A673 (cell line): ENCODE measurements around the gene UST. TPM values are rescaled to one million over a fixed set of nuclear protein-coding genes. Genes with fewer than 3 reads are reported as not detected.
"Not testable (repeated sequence)": the region's sequence is repeated elsewhere in the genome, so short reads cannot be mapped to it uniquely, and the experiment has no call there.

Experiments used
- BruUV-seq: library from RNA; stranded (reverse); fragments of 400-500 nt; replicated peaks from 2 replicates; lab custom pipeline; 2021; lab: Mats Ljungman, UMichigan
- CTCF ChIA-PET: fragments of 300-600 bp; sonication (Branson Sonifier 250); formaldehyde crosslinking; loops from one replicate; lab custom pipeline; 2022; ENCODE audit warnings: antibody characterized with exemption; lab: Charles Lee
- POLR2A ChIA-PET: fragments of 300-600 bp; sonication (Branson Sonifier 250); formaldehyde crosslinking; loops from one replicate; lab custom pipeline; 2022; ENCODE audit warnings: antibody characterized with exemption; ENCODE audit not compliant: low non-redundant PET; lab: Charles Lee
- DNase-seq: peaks from one replicate; pipeline ENCODE4 v3.0.0-alpha.2; 2015; ENCODE audit warnings: low spot score
- H3K27ac ChIP-seq: fragments of 200-600 bp; sonication (generic); 2 replicates; pipeline ENCODE4 v1.5.1; 2016; ENCODE audit warnings: mixed run types, low read depth, mild to moderate bottlenecking, mixed read lengths, antibody characterized with exemption, low read length; ENCODE audit not compliant: poor library complexity, severe bottlenecking
- H3K27me3 ChIP-seq: fragments of 200-600 bp; sonication (generic); replicated peaks from 2 replicates; pipeline ENCODE4 v1.6.1; 2017; ENCODE audit warnings: mixed run types, low read depth, mild to moderate bottlenecking, mixed read lengths, antibody characterized with exemption, low read length; ENCODE audit not compliant: insufficient read depth, poor library complexity
- H3K36me3 ChIP-seq: fragments of 200-600 bp; sonication (generic); 2 replicates; pipeline ENCODE4 v1.6.1; 2016; ENCODE audit warnings: mixed run types, mild to moderate bottlenecking, mixed read lengths, antibody characterized with exemption, low read length; ENCODE audit not compliant: insufficient read depth, poor library complexity, severe bottlenecking
- H3K4me1 ChIP-seq: fragments of 200-600 bp; sonication (generic); 2 replicates; pipeline ENCODE4 v1.6.1; 2017; ENCODE audit warnings: mixed run types, mild to moderate bottlenecking, mixed read lengths, antibody characterized with exemption, low read length; ENCODE audit not compliant: insufficient read depth, poor library complexity, severe bottlenecking
- H3K4me3 ChIP-seq: fragments of 200-600 bp; sonication (generic); 2 replicates; pipeline ENCODE4 v1.5.1; 2016; ENCODE audit warnings: low read depth, mixed run types, mild to moderate bottlenecking, mixed read lengths, low read length; ENCODE audit not compliant: poor library complexity, severe bottlenecking
- H3K9me3 ChIP-seq: fragments of 200-600 bp; sonication (generic); 2 replicates; pipeline ENCODE4 v1.6.1; 2016; ENCODE audit warnings: mixed run types, low read depth, mild to moderate bottlenecking, mixed read lengths, antibody characterized with exemption, low read length; ENCODE audit not compliant: poor library complexity, severe bottlenecking
- EZH2 ChIP-seq: fragments of 200-600 bp; sonication (generic); IDR thresholded peaks from 2 replicates; pipeline ENCODE4 v1.6.1; 2017; ENCODE audit warnings: borderline replicate concordance, low read depth, mild to moderate bottlenecking, mixed read lengths, antibody characterized with exemption, low read length; ENCODE audit not compliant: poor library complexity, severe bottlenecking
- intact Hi-C: fragments of 100-400 bp; cut with micrococcal nuclease; formaldehyde crosslinking; loops from one replicate; pipeline ENCODE4 v1.10.0; 2022; ENCODE audit not compliant: unreplicated experiment
- total RNA-seq: library from RNA; stranded (reverse); gene quantifications from 2 replicates; pipeline ENCODE4 v1.2.3, GENCODE V29; 2021
- TF ChIP-seq, protein P1 (sequence below): fragments of 300-800, 200-600 bp; sonication (generic); conservative IDR thresholded peaks from 2 replicates; pipeline ENCODE4 v1.5.1; 2017; ENCODE audit warnings: low read depth, mild to moderate bottlenecking, antibody characterized with exemption, low read length, moderate library complexity, mixed read lengths

UST gene
- total RNA-seq, 1 experiment from 2014 or later: 1.5 TPM

DNA sequence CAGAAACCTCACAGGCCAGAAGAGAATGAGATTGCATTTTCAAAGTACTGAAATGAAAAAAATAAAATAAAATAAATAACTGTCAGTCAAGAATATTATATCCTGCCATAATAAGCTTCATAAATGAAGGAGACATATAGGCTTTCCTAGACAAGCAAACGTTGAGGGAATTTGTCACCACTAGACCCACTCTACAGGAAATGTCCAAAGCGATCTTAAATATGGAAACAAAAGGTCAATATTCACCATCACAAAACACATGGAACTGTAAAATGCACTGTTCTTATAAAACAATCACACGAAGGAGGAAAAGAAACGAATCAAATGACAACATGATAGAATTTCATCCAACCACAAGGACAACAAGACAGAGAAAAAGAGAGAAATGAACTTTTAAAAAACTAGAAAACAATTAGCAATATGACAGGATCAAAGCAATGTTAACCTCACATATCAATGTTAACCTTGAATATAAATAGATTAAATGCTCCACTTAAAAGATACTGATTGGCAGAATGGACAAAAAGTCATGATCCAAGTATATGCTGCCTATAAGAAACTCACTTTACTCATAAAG lies 352.0 kb downstream of the UST start:
- H3K27me3 ChIP-seq: no peaks in the 10 kb centered on the region
- intact Hi-C loops: no loop called here
- ChIA-PET POLR2A (no interaction called here), CTCF (no interaction called here)
- no peaks in the 10 kb centered on the region for H3K4me1 ChIP-seq
- no peaks in the 10 kb centered on the region for H3K36me3 ChIP-seq
- H3K27ac ChIP-seq: no peak overlapping the region
- H3K4me3 ChIP-seq: no peak overlapping the region
- peaks cover 11% of the 10 kb centered on the region for H3K9me3 ChIP-seq
- TF ChIP-seq, protein P1, sequence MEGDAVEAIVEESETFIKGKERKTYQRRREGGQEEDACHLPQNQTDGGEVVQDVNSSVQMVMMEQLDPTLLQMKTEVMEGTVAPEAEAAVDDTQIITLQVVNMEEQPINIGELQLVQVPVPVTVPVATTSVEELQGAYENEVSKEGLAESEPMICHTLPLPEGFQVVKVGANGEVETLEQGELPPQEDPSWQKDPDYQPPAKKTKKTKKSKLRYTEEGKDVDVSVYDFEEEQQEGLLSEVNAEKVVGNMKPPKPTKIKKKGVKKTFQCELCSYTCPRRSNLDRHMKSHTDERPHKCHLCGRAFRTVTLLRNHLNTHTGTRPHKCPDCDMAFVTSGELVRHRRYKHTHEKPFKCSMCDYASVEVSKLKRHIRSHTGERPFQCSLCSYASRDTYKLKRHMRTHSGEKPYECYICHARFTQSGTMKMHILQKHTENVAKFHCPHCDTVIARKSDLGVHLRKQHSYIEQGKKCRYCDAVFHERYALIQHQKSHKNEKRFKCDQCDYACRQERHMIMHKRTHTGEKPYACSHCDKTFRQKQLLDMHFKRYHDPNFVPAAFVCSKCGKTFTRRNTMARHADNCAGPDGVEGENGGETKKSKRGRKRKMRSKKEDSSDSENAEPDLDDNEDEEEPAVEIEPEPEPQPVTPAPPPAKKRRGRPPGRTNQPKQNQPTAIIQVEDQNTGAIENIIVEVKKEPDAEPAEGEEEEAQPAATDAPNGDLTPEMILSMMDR: no peak
- TF ChIP-seq EZH2: no peak
- no peak for DNase-seq
- BruUV-seq: no TSS peak

DNA sequence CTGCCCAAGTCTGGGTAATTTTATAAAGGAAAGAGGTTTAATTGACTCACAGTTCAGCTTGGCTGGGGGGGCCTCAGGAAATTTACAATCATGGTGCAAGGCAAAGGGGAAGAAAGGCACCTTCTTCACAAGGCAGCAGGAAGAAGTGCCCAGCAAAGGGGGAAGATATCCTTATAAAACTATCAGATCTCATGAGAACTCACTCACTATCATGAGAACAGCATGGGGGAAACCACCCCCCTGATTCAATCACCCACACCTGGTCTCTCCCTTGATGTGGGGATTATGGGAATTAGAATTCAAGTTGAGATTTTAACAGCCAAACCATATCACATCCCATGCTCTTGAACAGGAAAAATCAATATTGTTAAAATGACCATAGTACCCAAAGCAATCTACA lies 355.5 kb downstream of the UST start:
- H3K36me3 ChIP-seq: no peaks in the 10 kb centered on the region
- no peak overlapping the region for H3K4me3 ChIP-seq
- BruUV-seq: no TSS peak
- intact Hi-C loops: no loop called here
- ChIA-PET POLR2A (no interaction called here), CTCF (no interaction called here)
- H3K27ac ChIP-seq: no peak overlapping the region
- TF ChIP-seq, protein P1: no peak
- TF ChIP-seq EZH2: no peak
- no peaks in the 10 kb centered on the region for H3K27me3 ChIP-seq
- no peaks in the 10 kb centered on the region for H3K4me1 ChIP-seq
- peaks cover 11% of the 10 kb centered on the region for H3K9me3 ChIP-seq
- no peak for DNase-seq

DNA sequence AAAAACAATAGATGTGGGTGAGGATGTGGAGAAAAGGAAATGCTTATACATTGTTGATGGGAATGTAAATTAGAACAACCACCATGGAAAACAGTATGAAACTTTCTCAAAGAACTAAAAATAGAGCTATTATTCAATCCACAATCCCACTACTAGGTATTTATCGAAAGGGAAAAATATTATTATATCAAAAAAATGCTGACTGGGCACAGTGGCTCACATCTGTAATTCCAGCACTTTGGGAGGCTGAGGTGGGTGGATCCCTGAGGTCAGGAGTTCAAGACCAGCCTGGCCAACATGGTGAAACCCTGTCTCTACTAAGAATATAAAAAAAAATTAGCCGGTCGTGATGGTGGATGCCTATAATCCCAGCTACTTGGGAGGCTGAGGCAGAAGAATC lies 357.1 kb downstream of the UST start:
- DNase-seq, H3K27me3 ChIP-seq, intact Hi-C loops, H3K36me3 ChIP-seq, H3K27ac ChIP-seq, CTCF ChIA-PET, BruUV-seq, H3K9me3 ChIP-seq, H3K4me3 ChIP-seq, POLR2A ChIA-PET, H3K4me1 ChIP-seq: not testable (repeated sequence)

DNA sequence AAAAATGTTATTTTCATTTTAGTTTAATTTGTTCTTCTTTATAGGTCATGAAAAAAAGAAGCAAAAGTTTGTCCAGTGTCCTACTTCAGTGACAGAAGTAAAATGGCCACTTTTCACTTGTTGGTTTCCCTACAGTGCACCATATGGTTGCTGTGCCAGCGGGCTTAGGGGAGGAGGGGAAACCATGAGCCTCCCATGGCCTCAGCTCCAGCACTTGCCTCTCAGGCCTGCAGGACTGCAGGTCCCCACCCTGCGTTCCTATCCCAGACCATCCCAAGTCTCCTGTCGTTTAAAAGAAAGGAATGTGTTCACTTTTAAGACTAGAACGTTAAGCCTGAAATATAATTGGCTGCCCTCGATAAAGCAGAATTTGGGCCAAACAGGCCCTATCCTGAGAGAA lies 360.7 kb downstream of the UST start:
- intact Hi-C loops: no loop called here
- Histone ChIP-seq H3K27me3 (no peaks in the 10 kb centered on the region), H3K27ac (no peak overlapping the region), H3K4me3 (no peak overlapping the region), H3K4me1 (no peaks in the 10 kb centered on the region), H3K36me3 (no peaks in the 10 kb centered on the region), H3K9me3 (no peaks in the 10 kb centered on the region)
- no peak for TF ChIP-seq EZH2
- TF ChIP-seq, protein P1: no peak
- DNase-seq: no peak
- ChIA-PET CTCF (no interaction called here), POLR2A (no interaction called here)
- no TSS peak for BruUV-seq
